GM21723 (cell line): ENCODE results near the gene PKIG.

Experiments
- ATAC-seq: cut with Tn5 transposase; IDR thresholded peaks from one replicate; pipeline ENCODE4 v1.9.1; 2021; ENCODE audit warnings: mild to moderate bottlenecking, moderate library complexity; ENCODE audit not compliant: unreplicated experiment

PKIG gene

GRCh38 chr20:44656448-44656847 lies 74.1 kb downstream of the PKIG start:
- no peak for ATAC-seq

DNA sequence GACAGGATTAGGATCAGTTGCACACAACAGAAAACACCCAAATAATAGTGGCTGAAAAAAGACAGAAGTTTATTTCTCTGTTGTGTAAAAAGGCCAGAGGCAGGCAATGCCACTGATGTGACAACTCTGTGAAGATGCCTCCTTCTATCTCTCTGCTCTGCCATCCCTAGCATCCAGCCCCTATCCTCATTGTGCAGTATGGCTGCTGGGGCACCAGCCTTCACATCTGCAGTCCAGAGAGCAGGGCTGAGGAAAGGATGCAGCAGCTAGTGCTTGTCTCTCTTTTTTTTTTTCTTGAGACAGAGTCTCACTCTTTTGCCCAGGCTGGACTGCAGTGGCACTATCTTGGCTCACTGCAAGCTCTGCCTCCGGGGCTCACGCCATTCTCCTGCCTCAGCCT lies 75.5 kb downstream of the PKIG start:
- no peak for ATAC-seq

GRCh38 chr20:44658810-44659209 lies 76.4 kb downstream of the PKIG start:
- no peak for ATAC-seq

- ATAC-seq: no peak
Measured at GRCh38 chr20:44659931-44660330, 77.6 kb downstream of the PKIG start.

DNA sequence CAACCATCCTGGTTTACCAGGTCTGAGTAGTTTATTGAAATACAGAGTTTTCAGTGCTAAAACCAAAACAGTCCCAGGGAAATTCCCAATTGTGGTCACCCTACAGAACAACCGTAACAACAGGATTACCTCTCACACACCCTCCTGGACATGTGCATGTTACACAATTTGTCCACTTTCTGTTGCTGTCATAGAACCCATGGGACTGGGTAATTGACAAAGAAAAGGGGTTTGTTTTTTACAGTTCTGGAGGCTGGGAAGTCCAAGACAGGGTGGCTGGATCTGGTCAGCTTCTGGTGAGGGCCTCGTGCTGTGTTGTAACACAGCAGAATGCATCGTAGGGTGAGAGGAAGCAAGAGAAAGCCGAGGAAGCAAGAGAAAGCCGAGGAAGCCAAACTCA lies 78.2 kb downstream of the PKIG start:
- no peak for ATAC-seq

DNA sequence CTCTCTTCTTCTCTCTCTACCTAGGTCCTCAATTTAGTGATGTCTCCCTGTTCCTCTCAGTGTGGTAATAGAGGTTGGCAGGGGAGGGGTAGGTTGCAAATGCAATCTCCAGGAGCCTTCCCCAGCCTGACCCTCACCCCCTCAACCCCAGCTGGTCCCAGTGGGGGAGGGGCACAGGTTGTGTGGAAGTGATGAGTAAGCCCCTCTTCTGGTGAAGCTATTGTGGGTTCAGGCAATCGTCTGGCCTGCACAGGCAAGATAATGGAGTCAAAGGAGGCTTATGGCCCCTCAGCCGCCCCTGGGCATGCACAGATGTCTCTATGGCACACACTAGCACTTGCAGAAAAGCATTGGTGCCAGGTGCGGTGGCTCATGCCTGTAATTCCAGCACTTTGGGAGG lies 79.9 kb downstream of the PKIG start:
- no peak for ATAC-seq

DNA sequence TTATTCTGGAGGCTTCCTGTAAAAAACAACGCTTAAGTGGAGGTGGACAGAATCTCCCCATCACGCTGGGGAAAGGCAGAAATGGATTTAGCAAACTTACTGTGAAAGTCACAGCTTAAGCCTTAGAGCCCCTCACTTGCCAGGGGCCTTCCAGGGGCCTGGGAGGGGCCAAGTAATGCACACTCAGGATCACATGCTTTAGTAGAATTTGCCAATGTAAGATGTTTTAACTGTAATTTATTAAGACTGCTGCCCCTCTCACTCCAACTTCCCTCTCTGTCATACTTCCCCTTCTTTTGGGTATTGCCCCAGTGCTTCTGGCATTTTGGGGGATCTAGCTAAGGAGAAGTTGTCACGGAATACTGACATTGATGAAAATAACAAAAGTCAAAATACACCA lies 81.8 kb downstream of the PKIG start:
- no peak for ATAC-seq

GRCh38 chr20:44666066-44666465 lies 83.7 kb downstream of the PKIG start:
- no peak for ATAC-seq
